Measurements from ENCODE around the gene BLID. TPM values are rescaled to one million over a fixed set of nuclear protein-coding genes. Genes with fewer than 3 reads are reported as not detected.
A peak's percentile ranks its signal among the peaks of the same experiment; 100 is the strongest.

Gene BLID
- total RNA-seq, 1 experiment from 2014 or later, result 4.1 TPM

- no TSS peak for BruUV-seq (replicated peaks)
- H3K27me3 Mint-ChIP-seq (ENCODE audit: insufficient read depth, unreplicated experiment), result no peaks in the 10 kb centered on the region
- ChIA-PET POLR2A (interaction anchor here (0.6 to 3.4 kb wide), 26 partner anchors 8 to 299 kb away, joined by 3 to 32 read pairs (median 4); partner anchors contain the start of gene BLID), CTCF (interaction anchor here (0.8 kb wide), 1 partner anchor 15 kb away, joined by 3 read pairs; no protein-coding TSS in a partner anchor)
- no peak overlapping the region for H3K4me3 Mint-ChIP-seq (ENCODE audit: unreplicated experiment)
- intact Hi-C loops (cut with micrococcal nuclease), result no loop called here
- H3K36me3 Mint-ChIP-seq (ENCODE audit: insufficient read depth, unreplicated experiment), result peaks cover 18% of the 10 kb centered on the region
- H3K27ac Mint-ChIP-seq (ENCODE audit: low read depth, unreplicated experiment), result peak overlapping the region; percentile 75
- peaks cover 22% of the 10 kb centered on the region for H3K4me1 Mint-ChIP-seq (ENCODE audit: insufficient read depth, unreplicated experiment)
- H3K9me3 Mint-ChIP-seq (ENCODE audit: unreplicated experiment), result no peaks in the 10 kb centered on the region
- no peak for TF ChIP-seq CTCF (IDR thresholded peaks at IDR 0.05; ENCODE audit: unreplicated experiment)
- DNase-seq (ENCODE audit: unreplicated experiment), result peak; percentile 42
Observed at GRCh38 chr11:122123263-122123929, 7.4 kb upstream of the BLID start.

GRCh38 chr11:122122179-122122578 is 6.2 kb upstream of the BLID start:
- POLR2A ChIA-PET, result interaction anchor here (0.7 to 3.4 kb wide), 14 partner anchors 7 to 66 kb away, joined by 3 to 32 read pairs (median 6); partner anchors contain the start of gene BLID
- peaks cover 17% of the 10 kb centered on the region for H3K36me3 Mint-ChIP-seq (ENCODE audit: insufficient read depth, unreplicated experiment)

GRCh38 chr11:122120096-122120495 is 4.1 kb upstream of the BLID start:
- Mint-ChIP-seq H3K4me1 (ENCODE audit: insufficient read depth, unreplicated experiment) (peaks cover 29% of the 10 kb centered on the region), H3K36me3 (ENCODE audit: insufficient read depth, unreplicated experiment) (peaks cover 30% of the 10 kb centered on the region), H3K27me3 (ENCODE audit: insufficient read depth, unreplicated experiment) (no peaks in the 10 kb centered on the region), H3K4me3 (ENCODE audit: unreplicated experiment) (no peak overlapping the region), H3K27ac (ENCODE audit: low read depth, unreplicated experiment) (no peak overlapping the region), H3K9me3 (ENCODE audit: unreplicated experiment) (no peaks in the 10 kb centered on the region)
- DNase-seq (ENCODE audit: unreplicated experiment), result no peak
- intact Hi-C loops (cut with micrococcal nuclease), result no loop called here
- BruUV-seq (replicated peaks), result no TSS peak
- CTCF ChIA-PET, result interaction anchor here (0.6 kb wide), 1 partner anchor 465 kb away, joined by 3 read pairs; no protein-coding TSS in a partner anchor
- no peak for TF ChIP-seq CTCF (IDR thresholded peaks at IDR 0.05; ENCODE audit: unreplicated experiment)
- POLR2A ChIA-PET, result interaction anchor here (1.2 to 2.1 kb wide), 2 partner anchors 39 to 465 kb away, joined by 3 to 6 read pairs; no protein-coding TSS in a partner anchor

More at GRCh38 chr11:122122179-122122578, 6.2 kb upstream of the BLID start:
- DNase-seq (ENCODE audit: unreplicated experiment), result no peak
- Mint-ChIP-seq H3K4me1 (ENCODE audit: insufficient read depth, unreplicated experiment) (peaks cover 22% of the 10 kb centered on the region), H3K27ac (ENCODE audit: low read depth, unreplicated experiment) (peak overlapping the region; percentile 69), H3K4me3 (ENCODE audit: unreplicated experiment) (no peak overlapping the region), H3K27me3 (ENCODE audit: insufficient read depth, unreplicated experiment) (no peaks in the 10 kb centered on the region), H3K9me3 (ENCODE audit: unreplicated experiment) (no peaks in the 10 kb centered on the region)
- TF ChIP-seq CTCF (IDR thresholded peaks at IDR 0.05; ENCODE audit: unreplicated experiment), result no peak
- CTCF ChIA-PET, result interaction anchor here (1.0 kb wide), 1 partner anchor 23 kb away, joined by 3 read pairs; no protein-coding TSS in a partner anchor
- intact Hi-C loops (cut with micrococcal nuclease), result no loop called here
- BruUV-seq (replicated peaks), result no TSS peak

GRCh38 chr11:122116591-122116990 is 576 bp upstream of the BLID start:
- peaks cover 47% of the 10 kb centered on the region for H3K36me3 Mint-ChIP-seq (ENCODE audit: insufficient read depth, unreplicated experiment)
- no peak for DNase-seq (ENCODE audit: unreplicated experiment)
- H3K4me1 Mint-ChIP-seq (ENCODE audit: insufficient read depth, unreplicated experiment), result peaks cover 14% of the 10 kb centered on the region
- ChIA-PET POLR2A (interaction anchor here (3.1 to 4.6 kb wide), 2 partner anchors 13 to 16 kb away, joined by 12 to 29 read pairs; no protein-coding TSS in a partner anchor), CTCF (interaction anchor here (0.7 to 3.0 kb wide), 5 partner anchors 11 to 309 kb away, joined by 3 to 29 read pairs (median 3); no protein-coding TSS in a partner anchor)
- H3K27ac Mint-ChIP-seq (ENCODE audit: low read depth, unreplicated experiment), result peak overlapping the region; percentile 34
- H3K4me3 Mint-ChIP-seq (ENCODE audit: unreplicated experiment), result no peak overlapping the region
- BruUV-seq (replicated peaks), result no TSS peak
- no peak for TF ChIP-seq CTCF (IDR thresholded peaks at IDR 0.05; ENCODE audit: unreplicated experiment)
- no peaks in the 10 kb centered on the region for H3K9me3 Mint-ChIP-seq (ENCODE audit: unreplicated experiment)
- H3K27me3 Mint-ChIP-seq (ENCODE audit: insufficient read depth, unreplicated experiment), result no peaks in the 10 kb centered on the region
- intact Hi-C loops (cut with micrococcal nuclease), result no loop called here
